GM21619 (cell line): Measurements from ENCODE around the gene C10orf105.

Experiments used
- ATAC-seq: cut with Tn5 transposase; IDR thresholded peaks from one replicate; pipeline ENCODE4 v1.9.1; 2021; ENCODE audit not compliant: unreplicated experiment

C10orf105 gene

GRCh38 chr10:71717551-71717951, 2.0 kb downstream of the C10orf105 start:
- ATAC-seq, result no peak

GRCh38 chr10:71717056-71717455, 2.5 kb downstream of the C10orf105 start:
- no peak for ATAC-seq

GRCh38 chr10:71716426-71716825, 3.2 kb downstream of the C10orf105 start:
- no peak for ATAC-seq

GRCh38 chr10:71715860-71716259, 3.7 kb downstream of the C10orf105 start:
- no peak for ATAC-seq

- no peak for ATAC-seq
Measured at GRCh38 chr10:71715026-71715425, 4.6 kb downstream of the C10orf105 start.

- no peak for ATAC-seq
Measured at GRCh38 chr10:71714592-71714991, 5.0 kb downstream of the C10orf105 start.

GRCh38 chr10:71714031-71714410, 5.6 kb downstream of the C10orf105 start:
- no peak for ATAC-seq

- no peak for ATAC-seq
Measured at GRCh38 chr10:71713135-71714030, 6.2 kb downstream of the C10orf105 start.

GRCh38 chr10:71712572-71713134, 6.9 kb downstream of the C10orf105 start:
- no peak for ATAC-seq

- no peak for ATAC-seq
Measured at GRCh38 chr10:71712170-71712569, 7.4 kb downstream of the C10orf105 start.

GRCh38 chr10:71711052-71711623, 8.4 kb downstream of the C10orf105 start:
- ATAC-seq, result no peak

- no peak for ATAC-seq
Measured at GRCh38 chr10:71710519-71710918, 9.1 kb downstream of the C10orf105 start.

GRCh38 chr10:71708897-71709882, 10.4 kb downstream of the C10orf105 start:
- ATAC-seq, result no peak

GRCh38 chr10:71708301-71708703, 11.3 kb downstream of the C10orf105 start:
- no peak for ATAC-seq

- no peak for ATAC-seq
Measured at GRCh38 chr10:71707240-71707789, 12.3 kb downstream of the C10orf105 start.

GRCh38 chr10:71706216-71707121, 13.1 kb downstream of the C10orf105 start:
- no peak for ATAC-seq

GRCh38 chr10:71705582-71705981, 14.0 kb downstream of the C10orf105 start:
- no peak for ATAC-seq

GRCh38 chr10:71704816-71705215, 14.8 kb downstream of the C10orf105 start:
- ATAC-seq, result no peak

- ATAC-seq, result no peak
Measured at GRCh38 chr10:71703577-71703976, 16.0 kb downstream of the C10orf105 start.
